Keratinocyte (primary cell): ENCODE data around the gene SPECC1L. TPM values are rescaled to one million over a fixed set of nuclear protein-coding genes. Genes with fewer than 3 reads are reported as not detected.

Experiments used
- DNase-seq: peaks from one replicate; pipeline ENCODE4 v3.0.0-alpha.2; 2011; ENCODE audit warnings: low read depth, missing footprints, low spot score
- FAIRE-seq: peaks from 2 replicates; lab custom pipeline; 2011; peaks lifted over from hg19 to GRCh38; lab: Jason Lieb, UNC
- H2AFZ ChIP-seq: 2 replicates; pipeline ENCODE4 v1.6.0; 2012; ENCODE audit warnings: low read length, control low read depth, inconsistent platforms; ENCODE audit not compliant: control insufficient read depth
- H3K27ac ChIP-seq: 2 replicates; pipeline ENCODE4 v1.5.1; 2011; ENCODE audit warnings: low read length; ENCODE audit not compliant: control insufficient read depth, insufficient read depth
- H3K27me3 ChIP-seq: 3 replicates; pipeline ENCODE4 v1.6.0; 2011; ENCODE audit warnings: low read length; ENCODE audit not compliant: control insufficient read depth, insufficient read depth; ENCODE audit errors: extremely low read depth
- H3K36me3 ChIP-seq, 2 experiments: 2 replicates in 1 of 2; 3 replicates in 1 of 2; pipeline ENCODE4 v1.5.1; 2011; ENCODE audit warnings: low read length in 2 of 2, mild to moderate bottlenecking in 1 of 2; ENCODE audit not compliant: control insufficient read depth in 2 of 2, insufficient read depth in 2 of 2; ENCODE audit errors: extremely low read depth in 1 of 2
- H3K4me1 ChIP-seq: 3 replicates; pipeline ENCODE4 v1.5.1; 2011; ENCODE audit warnings: low read length; ENCODE audit not compliant: control insufficient read depth, insufficient read depth; ENCODE audit errors: extremely low read depth
- H3K4me2 ChIP-seq: 3 replicates; pipeline ENCODE4 v1.6.0; 2011; ENCODE audit warnings: low read depth, low read length; ENCODE audit not compliant: control insufficient read depth, insufficient read depth; ENCODE audit errors: extremely low read depth
- H3K4me3 ChIP-seq, 3 experiments: fragments of 200-600 bp in 1 of 3; sonication (generic) in 1 of 3; 2 replicates in 2 of 3; 3 replicates in 1 of 3; pipeline ENCODE4 v1.5.1; 2011 to 2016; ENCODE audit warnings: low read length in 3 of 3, mild to moderate bottlenecking in 3 of 3, control low read depth in 2 of 3, inconsistent platforms in 1 of 3, low read depth in 1 of 3, mixed read lengths in 1 of 3, mixed run types in 1 of 3, moderate library complexity in 1 of 3; ENCODE audit not compliant: control insufficient read depth in 2 of 3, insufficient read depth in 2 of 3; ENCODE audit errors: extremely low read depth in 1 of 3
- H3K79me2 ChIP-seq: 2 replicates; pipeline ENCODE4 v1.6.0; 2012; ENCODE audit warnings: low read length; ENCODE audit not compliant: control insufficient read depth, insufficient read depth
- H3K9ac ChIP-seq: 3 replicates; pipeline ENCODE4 v1.6.0; 2011; ENCODE audit warnings: low read length; ENCODE audit not compliant: control insufficient read depth, insufficient read depth; ENCODE audit errors: extremely low read depth
- H3K9me1 ChIP-seq: 3 replicates; pipeline ENCODE4 v1.6.0; 2011; ENCODE audit warnings: low read length; ENCODE audit not compliant: control insufficient read depth, insufficient read depth; ENCODE audit errors: extremely low read depth
- H3K9me3 ChIP-seq: 2 replicates; pipeline ENCODE4 v1.5.1; 2012; ENCODE audit warnings: low read depth, low read length; ENCODE audit not compliant: control insufficient read depth
- H4K20me1 ChIP-seq: 3 replicates; pipeline ENCODE4 v1.6.0; 2011; ENCODE audit warnings: low read length; ENCODE audit not compliant: control insufficient read depth, insufficient read depth; ENCODE audit errors: extremely low read depth
- CTCF ChIP-seq, 3 experiments: IDR thresholded peaks in 1 of 3; conservative IDR thresholded peaks in 1 of 3; optimal IDR thresholded peaks in 1 of 3; 2 replicates in 2 of 3; 3 replicates in 1 of 3; pipeline versions ENCODE3 to v1.5.1; 2011; ENCODE audit warnings: low read length in 3 of 3, mild to moderate bottlenecking in 3 of 3, moderate library complexity in 2 of 3, control low read depth in 1 of 3, inconsistent platforms in 1 of 3; ENCODE audit not compliant: insufficient read depth in 2 of 3; ENCODE audit errors: extremely low read depth in 1 of 3
- EZH2 ChIP-seq: IDR thresholded peaks from one replicate; pipeline ENCODE4 v1.6.1; 2012; ENCODE audit warnings: inconsistent platforms, mild to moderate bottlenecking, low read length, moderate library complexity
- dilution Hi-C: fragments of 300-500 bp; cut with MboI; formaldehyde crosslinking; loops from one replicate; pipeline ENCODE4 v1.7.0; 2020; ENCODE audit warnings: low sequenced_read_pairs; ENCODE audit not compliant: extremely low pct_ligation_motif_present
- polyA plus RNA-seq, 5 experiments: library from polyadenylated mRNA; depleted of rRNA in 3 of 5; stranded (reverse) in 3 of 5; stranded (forward) in 1 of 5; unstranded in 1 of 5; fragments of >200 nt; gene quantifications; 1 replicate in 1 of 5; 2 replicates in 3 of 5; 3 replicates in 1 of 5; pipeline versions ENCODE4 v1.2.1 to v1.2.3, GENCODE V29; 2011 to 2012; ENCODE audit warnings: missing spikeins in 2 of 5, low read depth in 1 of 5, low replicate concordance in 1 of 5

Gene SPECC1L
- polyA plus RNA-seq, 1 donor (not counting 4 experiments of a cell fraction or from before 2014, with no cell fraction given): 19.3 TPM

GRCh38 chr22:24386937-24387471 lies 116.4 kb downstream of the SPECC1L start:
- DNase-seq: no peak
- no peak for FAIRE-seq
- H3K9me1 ChIP-seq: no peaks in the 10 kb centered on the region
- no peaks in the 10 kb centered on the region for H3K79me2 ChIP-seq
- H3K9me3 ChIP-seq: no peaks in the 10 kb centered on the region
- no peak overlapping the region for H3K27ac ChIP-seq
- H3K4me3 ChIP-seq: no peak overlapping the region
- H3K4me1 ChIP-seq: peaks cover 8% of the 10 kb centered on the region
- dilution Hi-C loops: no loop called here
- no peak overlapping the region for H3K9ac ChIP-seq
- H2AFZ ChIP-seq: no peak overlapping the region
- no peaks in the 10 kb centered on the region for H3K36me3 ChIP-seq
- no peaks in the 10 kb centered on the region for H4K20me1 ChIP-seq
- TF ChIP-seq CTCF (optimal IDR thresholded peaks at IDR 0.05 in 1 of 3, IDR thresholded peaks at IDR 0.05 in 1 of 3, conservative IDR thresholded peaks at IDR 0.05 in 1 of 3; ENCODE audit: extremely low read depth in 1 of 3, insufficient read depth in 2 of 3, low read length in 3 of 3): no peak
- no peak for TF ChIP-seq EZH2
- no peaks in the 10 kb centered on the region for H3K27me3 ChIP-seq
- no peak overlapping the region for H3K4me2 ChIP-seq

DNA sequence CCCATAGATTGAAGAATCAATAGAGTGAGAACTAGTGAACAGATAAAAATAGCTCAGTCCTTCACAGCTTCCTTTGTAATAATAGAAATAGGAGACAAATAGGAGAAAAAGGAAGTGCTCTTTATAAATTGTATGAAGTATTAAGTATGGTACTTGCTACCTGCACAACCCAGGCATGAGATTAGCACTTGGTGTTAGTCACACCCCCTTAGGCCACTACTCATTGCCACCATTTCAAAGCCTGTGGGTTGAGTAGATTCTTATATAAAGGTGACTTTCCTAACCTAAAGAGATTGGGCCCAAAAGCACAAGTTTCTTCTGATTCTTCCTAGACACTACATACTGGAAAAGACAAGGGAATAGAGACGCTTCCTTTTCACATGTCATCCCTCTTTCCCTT lies 119.0 kb downstream of the SPECC1L start:
- Histone ChIP-seq H3K4me3 (no peak overlapping the region), H3K79me2 (no peaks in the 10 kb centered on the region), H3K4me1 (peaks cover 12% of the 10 kb centered on the region), H3K27me3 (no peaks in the 10 kb centered on the region), H3K9me1 (no peaks in the 10 kb centered on the region), H3K27ac (no peak overlapping the region), H3K9ac (no peak overlapping the region), H4K20me1 (no peaks in the 10 kb centered on the region), H2AFZ (no peak overlapping the region), H3K4me2 (no peak overlapping the region), H3K36me3 (no peaks in the 10 kb centered on the region), H3K9me3 (no peaks in the 10 kb centered on the region)
- dilution Hi-C loops: no loop called here
- no peak for DNase-seq
- no peak for TF ChIP-seq EZH2
- TF ChIP-seq CTCF (optimal IDR thresholded peaks at IDR 0.05 in 1 of 3, IDR thresholded peaks at IDR 0.05 in 1 of 3, conservative IDR thresholded peaks at IDR 0.05 in 1 of 3; ENCODE audit: extremely low read depth in 1 of 3, insufficient read depth in 2 of 3, low read length in 3 of 3): no peak
- FAIRE-seq: no peak
